AG04450 (cell line): ENCODE results near the gene RPA4. TPM values are rescaled to one million over a fixed set of nuclear protein-coding genes. Genes with fewer than 3 reads are reported as not detected.
A peak's percentile ranks its signal among the peaks of the same experiment; 100 is the strongest.

Experiments used
- CTCF ChIA-PET: fragments of 300-600, 350-600 bp; formaldehyde crosslinking; extraction: SDS; loops from one replicate; lab custom pipeline; 2022; ENCODE audit warnings: antibody characterized with exemption, inconsistent platforms; lab: Charles Lee
- POLR2A ChIA-PET: fragments of 350-600 bp; formaldehyde crosslinking; extraction: SDS; loops from one replicate; lab custom pipeline; 2021; ENCODE audit warnings: antibody characterized with exemption, inconsistent platforms; lab: Yijun Ruan, JAX
- DNase-seq: peaks from one replicate; pipeline ENCODE4 v3.0.0-alpha.2; 2011; ENCODE audit warnings: low read depth, low spot score
- H3K27ac ChIP-seq: one replicate; pipeline ENCODE4 v1.5.1; 2012; ENCODE audit warnings: low read depth, low read length, control low read depth
- H3K27me3 ChIP-seq: one replicate; pipeline ENCODE4 v1.6.0; 2012; ENCODE audit warnings: low read length; ENCODE audit not compliant: control insufficient read depth, insufficient read depth
- H3K4me3 ChIP-seq: 2 replicates; pipeline ENCODE4 v1.5.1; 2011; ENCODE audit warnings: mild to moderate bottlenecking, low read depth, low read length, control low read depth
- H3K9me3 ChIP-seq: 2 replicates; pipeline ENCODE4 v1.5.1; 2012; ENCODE audit warnings: low read length; ENCODE audit not compliant: control insufficient read depth, insufficient read depth
- CTCF ChIP-seq: IDR thresholded peaks from 2 replicates; pipeline ENCODE4 v1.5.1; 2011; ENCODE audit warnings: low read depth, low read length, control low read depth, inconsistent platforms
- polyA plus RNA-seq: library from polyadenylated mRNA; depleted of rRNA; stranded (reverse); fragments of >200 nt; gene quantifications from 2 replicates; pipeline ENCODE4 v1.2.3, GENCODE V29; 2011; rRNA removed

Gene RPA4
- polyA plus RNA-seq, 1 experiment: 0.12 TPM

DNA sequence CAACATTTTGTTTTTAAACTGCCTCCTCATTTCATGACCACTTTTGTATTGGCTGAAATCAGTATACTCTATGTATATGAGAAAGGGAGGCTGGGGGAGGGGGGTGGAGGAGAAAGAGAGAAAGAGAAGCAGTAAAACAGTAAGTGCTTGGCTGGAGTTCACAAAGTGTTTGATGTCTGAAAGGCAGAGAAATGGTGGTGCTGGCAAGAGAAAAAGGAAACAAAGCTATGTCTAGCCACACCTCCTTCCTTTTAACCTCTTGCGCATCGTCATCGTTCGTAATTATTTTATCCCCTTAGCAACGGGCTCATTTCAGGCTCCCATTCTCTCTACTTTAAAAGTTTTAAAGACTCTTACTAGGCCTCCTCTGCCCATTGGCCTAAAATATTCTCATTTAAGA is 25.6 kb downstream of the RPA4 start:
- Histone ChIP-seq H3K27ac (peak overlapping the region; percentile 62), H3K4me3 (no peak overlapping the region), H3K9me3 (no peaks in the 10 kb centered on the region; the same call in 1 of the 2 replicates), H3K27me3 (no peaks in the 10 kb centered on the region)
- TF ChIP-seq CTCF: no peak
- ChIA-PET POLR2A (no interaction called here), CTCF (no interaction called here)
- DNase-seq: no peak

DNA sequence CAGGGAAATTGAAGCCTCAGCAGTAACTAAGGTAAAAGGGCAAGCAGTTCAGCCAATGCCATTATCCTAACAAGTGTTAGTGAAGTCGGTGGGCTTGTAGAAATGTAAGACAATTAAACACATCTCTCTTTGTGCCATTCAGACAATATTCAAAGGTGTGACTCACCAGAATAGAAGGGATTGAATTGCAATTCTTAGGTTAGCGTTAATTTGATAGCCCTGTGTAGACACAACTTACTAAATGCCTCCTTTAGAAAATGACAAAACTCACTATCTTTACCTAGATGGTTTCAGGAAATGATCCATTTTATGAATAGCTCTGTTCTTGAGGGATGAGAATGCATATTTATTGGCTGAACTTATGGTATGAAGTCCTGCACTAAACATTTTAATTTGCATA is 35.2 kb downstream of the RPA4 start:
- TF ChIP-seq CTCF: no peak
- ChIA-PET POLR2A (no interaction called here), CTCF (no interaction called here)
- Histone ChIP-seq H3K27ac (no peak overlapping the region), H3K4me3 (no peak overlapping the region), H3K9me3 (no peaks in the 10 kb centered on the region), H3K27me3 (no peaks in the 10 kb centered on the region)
- no peak for DNase-seq

GRCh38 chrX:96919672-96920071 is 36.0 kb downstream of the RPA4 start:
- DNase-seq: no peak
- H3K27me3 ChIP-seq: no peaks in the 10 kb centered on the region
- ChIA-PET POLR2A (no interaction called here), CTCF (no interaction called here)
- no peaks in the 10 kb centered on the region for H3K9me3 ChIP-seq
- no peak overlapping the region for H3K27ac ChIP-seq
- H3K4me3 ChIP-seq: no peak overlapping the region
- no peak for TF ChIP-seq CTCF

- Histone ChIP-seq H3K27me3 (no peaks in the 10 kb centered on the region), H3K27ac (no peak overlapping the region), H3K9me3 (no peaks in the 10 kb centered on the region), H3K4me3 (no peak overlapping the region)
- no peak for DNase-seq
- ChIA-PET POLR2A (interaction anchor here (0.6 kb wide), 1 partner anchor 320 kb away, joined by 4 read pairs; no protein-coding TSS in a partner anchor), CTCF (no interaction called here)
- no peak for TF ChIP-seq CTCF
These were observed 40.9 kb downstream of the RPA4 start for GRCh38 chrX:96924581-96924980.

DNA sequence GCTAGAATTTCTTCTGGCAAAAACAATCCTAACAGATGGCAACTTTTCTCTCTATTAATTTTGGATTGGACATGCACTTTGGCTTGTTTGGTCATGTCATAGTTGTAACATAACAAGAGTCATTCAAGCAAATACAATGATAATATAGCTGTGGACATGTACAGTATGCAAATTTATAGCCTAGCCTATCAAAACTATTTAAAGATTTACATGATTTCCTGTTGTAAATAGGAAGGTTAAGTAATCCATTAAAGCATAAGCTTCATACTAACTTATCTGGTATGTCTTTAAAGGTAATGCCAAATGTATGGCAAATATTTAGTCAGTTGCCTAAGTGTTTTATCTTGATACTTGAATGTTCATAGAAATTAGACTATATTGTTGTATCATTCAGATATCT is 45.3 kb downstream of the RPA4 start:
- no peaks in the 10 kb centered on the region for H3K9me3 ChIP-seq
- CTCF ChIA-PET: no interaction called here
- POLR2A ChIA-PET: no interaction called here
- TF ChIP-seq CTCF: no peak
- no peak overlapping the region for H3K27ac ChIP-seq
- DNase-seq: no peak
- H3K4me3 ChIP-seq: no peak overlapping the region
- H3K27me3 ChIP-seq: no peaks in the 10 kb centered on the region

Other genes with a start within 250 kb of the RPA4 start
- 6.8 and 10.6 TPM in 2 replicates for gene DIAPH2, start 199.1 kb upstream of the RPA4 start, polyA plus RNA-seq